ENCODE results near the gene GFPT2. TPM values are rescaled to one million over a fixed set of nuclear protein-coding genes. Genes with fewer than 3 reads are reported as not detected.

The GFPT2 gene
- total RNA-seq, 6 experiments from 2014 or later = 0.32 to 0.93 (median 0.61) TPM

DNA sequence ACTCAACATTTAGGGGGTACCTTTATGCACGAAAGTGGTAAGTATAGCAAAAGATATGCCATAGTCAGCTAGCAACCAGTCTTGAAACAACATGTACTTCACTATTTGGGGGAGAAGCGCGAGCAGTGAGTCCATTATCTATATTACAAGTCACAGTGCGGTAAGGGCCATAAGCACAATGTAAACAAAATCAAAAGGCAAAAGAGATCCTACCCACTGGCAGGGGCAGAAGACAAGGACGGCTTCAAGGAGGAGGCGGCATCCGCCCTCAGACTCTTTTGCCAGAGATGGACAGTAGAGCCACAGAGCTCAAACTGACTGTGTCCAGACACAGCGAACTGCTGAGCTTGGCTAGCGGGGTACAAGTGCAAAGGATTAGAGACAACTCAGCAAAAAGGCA lies 70.9 kb downstream of the GFPT2 start:
- intact Hi-C loops (cut with DNase I) = no loop called here
- no peak overlapping the region for H3K27ac ChIP-seq
- WGBS (ENCODE audit: insufficient coverage, low coverage, low lambda C conversion rate, missing lambda C conversion rate) = 97% methylated on average over 6 of the region's 9 CpGs
- H3K36me3 ChIP-seq = peaks cover 0 to 19% (median 3%) of the 10 kb centered on the region in 4 donors
- no peak overlapping the region for H3K4me3 ChIP-seq
- no peaks in the 10 kb centered on the region for H3K4me1 ChIP-seq
- no peak for TF ChIP-seq POLR2A (IDR thresholded peaks at IDR 0.05)
- TF ChIP-seq, protein P1, sequence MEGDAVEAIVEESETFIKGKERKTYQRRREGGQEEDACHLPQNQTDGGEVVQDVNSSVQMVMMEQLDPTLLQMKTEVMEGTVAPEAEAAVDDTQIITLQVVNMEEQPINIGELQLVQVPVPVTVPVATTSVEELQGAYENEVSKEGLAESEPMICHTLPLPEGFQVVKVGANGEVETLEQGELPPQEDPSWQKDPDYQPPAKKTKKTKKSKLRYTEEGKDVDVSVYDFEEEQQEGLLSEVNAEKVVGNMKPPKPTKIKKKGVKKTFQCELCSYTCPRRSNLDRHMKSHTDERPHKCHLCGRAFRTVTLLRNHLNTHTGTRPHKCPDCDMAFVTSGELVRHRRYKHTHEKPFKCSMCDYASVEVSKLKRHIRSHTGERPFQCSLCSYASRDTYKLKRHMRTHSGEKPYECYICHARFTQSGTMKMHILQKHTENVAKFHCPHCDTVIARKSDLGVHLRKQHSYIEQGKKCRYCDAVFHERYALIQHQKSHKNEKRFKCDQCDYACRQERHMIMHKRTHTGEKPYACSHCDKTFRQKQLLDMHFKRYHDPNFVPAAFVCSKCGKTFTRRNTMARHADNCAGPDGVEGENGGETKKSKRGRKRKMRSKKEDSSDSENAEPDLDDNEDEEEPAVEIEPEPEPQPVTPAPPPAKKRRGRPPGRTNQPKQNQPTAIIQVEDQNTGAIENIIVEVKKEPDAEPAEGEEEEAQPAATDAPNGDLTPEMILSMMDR (IDR thresholded peaks at IDR 0.05) = no peak
- DNase-seq (no peak), ATAC-seq (no peak)
- no peaks in the 10 kb centered on the region for H3K9me3 ChIP-seq
- no peaks in the 10 kb centered on the region for H3K27me3 ChIP-seq

DNA sequence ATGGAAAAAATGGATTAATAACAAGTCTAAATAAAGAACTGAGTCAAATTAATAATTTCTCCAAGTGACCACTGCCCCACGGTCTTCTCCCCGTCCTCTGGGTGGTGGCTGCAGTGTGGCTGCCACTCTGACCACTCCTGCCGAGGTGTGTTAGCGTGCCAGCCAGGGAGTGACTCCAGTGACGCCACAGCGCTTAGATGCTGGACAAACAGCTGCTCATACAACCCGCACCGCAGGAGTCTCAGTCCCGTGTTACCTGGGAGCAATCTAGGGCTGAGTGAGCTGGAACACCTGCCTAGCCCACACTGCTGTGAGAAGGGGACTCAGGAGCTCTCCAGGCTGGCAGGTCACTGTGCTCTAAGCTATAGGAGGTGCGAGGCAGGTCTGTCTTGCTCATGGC lies 71.4 kb downstream of the GFPT2 start:
- intact Hi-C loops (cut with DNase I) = no loop called here
- H3K27me3 ChIP-seq = no peaks in the 10 kb centered on the region
- H3K4me1 ChIP-seq = no peaks in the 10 kb centered on the region
- no peak for TF ChIP-seq POLR2A (IDR thresholded peaks at IDR 0.05)
- TF ChIP-seq, protein P1 (IDR thresholded peaks at IDR 0.05) = no peak
- H3K4me3 ChIP-seq = no peak overlapping the region
- WGBS (ENCODE audit: insufficient coverage, low coverage, low lambda C conversion rate, missing lambda C conversion rate) = no CpG with 5 or more reads among the region's 10 CpGs
- peaks cover 0 to 24% (median 3%) of the 10 kb centered on the region in 4 donors for H3K36me3 ChIP-seq
- no peak for ATAC-seq
- no peak overlapping the region for H3K27ac ChIP-seq
- H3K9me3 ChIP-seq = no peaks in the 10 kb centered on the region
- no peak for DNase-seq

DNA sequence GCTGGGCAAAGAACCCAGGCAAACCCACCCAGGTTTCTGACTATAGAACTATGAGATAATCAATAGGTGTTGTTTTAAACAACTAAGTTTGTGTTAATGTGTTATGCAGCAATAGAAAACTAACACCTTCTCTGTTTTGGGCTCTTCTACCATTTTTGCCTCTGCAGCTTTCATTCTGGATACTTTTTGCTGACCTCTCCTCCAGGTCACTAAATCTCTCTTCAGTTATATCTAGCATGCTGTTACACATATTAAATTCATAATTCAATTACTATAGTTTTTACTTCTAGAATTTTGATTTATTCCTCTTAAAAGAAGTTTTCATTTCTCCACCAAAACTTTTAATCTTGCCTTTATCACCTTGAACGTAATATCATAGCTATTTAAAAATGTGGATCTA lies 78.4 kb downstream of the GFPT2 start:
- Histone ChIP-seq H3K4me1 (no peaks in the 10 kb centered on the region), H3K36me3 (peaks cover 0 to 16% (median 3%) of the 10 kb centered on the region in 4 donors), H3K4me3 (no peak overlapping the region), H3K27me3 (no peaks in the 10 kb centered on the region), H3K9me3 (peaks cover 0 to 18% (median 10%) of the 10 kb centered on the region in 4 donors), H3K27ac (no peak overlapping the region)
- DNase-seq (no peak), ATAC-seq (no peak)
- TF ChIP-seq POLR2A (IDR thresholded peaks at IDR 0.05) = no peak
- TF ChIP-seq, protein P1 (IDR thresholded peaks at IDR 0.05) = no peak
- intact Hi-C loops (cut with DNase I) = no loop called here
- 100% methylated on average over 1 of the region's 1 CpG for WGBS (ENCODE audit: insufficient coverage, low coverage, low lambda C conversion rate, missing lambda C conversion rate)

DNA sequence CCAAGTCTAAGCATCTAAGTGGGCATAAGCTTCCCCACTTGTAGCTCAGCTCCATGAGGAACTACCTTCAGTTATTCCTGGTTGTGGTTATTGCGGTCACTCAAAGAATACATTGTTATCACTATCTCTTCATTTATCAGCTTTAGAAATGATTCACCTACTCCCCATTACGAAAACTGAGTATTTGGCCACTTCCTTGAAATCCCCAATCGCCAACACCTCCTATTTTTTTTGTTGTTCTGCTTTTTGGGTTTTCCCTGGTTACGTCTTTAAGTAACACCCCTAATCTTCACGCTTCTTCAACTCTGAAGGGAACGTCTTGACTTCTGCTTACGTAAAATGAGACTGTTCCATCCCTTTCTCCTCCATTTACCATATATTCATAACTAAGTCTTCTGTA lies 81.9 kb downstream of the GFPT2 start:
- Histone ChIP-seq H3K4me1 (no peaks in the 10 kb centered on the region), H3K36me3 (peaks cover 0 to 11% (median 2%) of the 10 kb centered on the region in 4 donors), H3K4me3 (no peak overlapping the region), H3K27ac (no peak overlapping the region), H3K9me3 (peaks cover 0 to 33% (median 18%) of the 10 kb centered on the region in 4 donors), H3K27me3 (no peaks in the 10 kb centered on the region)
- TF ChIP-seq, protein P1 (IDR thresholded peaks at IDR 0.05) = no peak
- TF ChIP-seq POLR2A (IDR thresholded peaks at IDR 0.05) = no peak
- WGBS (ENCODE audit: insufficient coverage, low coverage, low lambda C conversion rate, missing lambda C conversion rate) = 74% methylated on average over 7 of the region's 7 CpGs
- intact Hi-C loops (cut with DNase I) = no loop called here
- ATAC-seq (no peak), DNase-seq (no peak)

DNA sequence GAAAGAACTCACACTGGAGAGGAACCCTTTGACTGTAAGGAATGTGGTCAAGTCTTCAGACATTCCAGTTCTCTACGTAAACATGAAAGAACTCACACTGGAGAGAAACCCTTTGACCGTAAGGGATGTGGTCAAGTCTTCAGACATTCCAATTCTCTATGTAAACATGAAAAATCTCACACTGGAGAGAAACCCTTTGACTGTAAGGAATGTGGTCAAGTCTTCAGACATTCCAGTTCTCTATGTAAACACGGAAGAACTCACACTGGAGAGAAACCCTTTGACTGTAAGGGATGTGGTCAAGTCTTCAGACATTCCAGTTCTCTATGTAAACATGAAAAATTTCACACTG lies 93.9 kb downstream of the GFPT2 start:
- Histone ChIP-seq H3K36me3 (peaks cover 0 to 52% (median 10%) of the 10 kb centered on the region in 4 donors), H3K27ac (no peak overlapping the region), H3K9me3 (peaks cover 0 to 56% (median 28%) of the 10 kb centered on the region in 4 donors), H3K4me3 (no peak overlapping the region), H3K27me3 (no peaks in the 10 kb centered on the region), H3K4me1 (no peaks in the 10 kb centered on the region)
- TF ChIP-seq POLR2A (IDR thresholded peaks at IDR 0.05) = no peak
- intact Hi-C loops (cut with DNase I) = no loop called here
- ATAC-seq = no peak
- DNase-seq = no peak
- WGBS (ENCODE audit: insufficient coverage, low coverage, low lambda C conversion rate, missing lambda C conversion rate) = 62% methylated on average over 3 of the region's 3 CpGs
